Activated naive CD8-positive, alpha-beta T cell treated with anti-CD3 and anti-CD28 coated beads, Interleukin-2, amount 50 U/mL, for 24 hours (primary cell): Measurements from ENCODE around the gene PTGDR.

Source experiments
- ATAC-seq: fragments of 150-1000 bp; cut with Tn5 transposase; one replicate; pipeline ENCODE4 v1.10.0; 2021
- DNase-seq: peaks from one replicate; pipeline ENCODE4 v3.0.0; 2021
- H3K27ac Mint-ChIP-seq: one replicate; pipeline ENCODE4 v1.8.0; 2021; ENCODE audit warnings: mild to moderate bottlenecking, mixed read lengths
- H3K27me3 Mint-ChIP-seq: one replicate; pipeline ENCODE4 v1.8.0; 2021; ENCODE audit warnings: mixed read lengths
- H3K36me3 Mint-ChIP-seq: one replicate; pipeline ENCODE4 v1.8.0; 2021; ENCODE audit warnings: low read depth, mixed read lengths
- H3K4me1 Mint-ChIP-seq: one replicate; pipeline ENCODE4 v1.8.0; 2021; ENCODE audit warnings: mixed read lengths
- H3K4me3 Mint-ChIP-seq: one replicate; pipeline ENCODE4 v1.8.0; 2021; ENCODE audit warnings: mild to moderate bottlenecking, moderate library complexity, mixed read lengths
- H3K9me3 Mint-ChIP-seq: one replicate; pipeline ENCODE4 v1.8.0; 2021; ENCODE audit warnings: mixed read lengths

The PTGDR gene, protein sequence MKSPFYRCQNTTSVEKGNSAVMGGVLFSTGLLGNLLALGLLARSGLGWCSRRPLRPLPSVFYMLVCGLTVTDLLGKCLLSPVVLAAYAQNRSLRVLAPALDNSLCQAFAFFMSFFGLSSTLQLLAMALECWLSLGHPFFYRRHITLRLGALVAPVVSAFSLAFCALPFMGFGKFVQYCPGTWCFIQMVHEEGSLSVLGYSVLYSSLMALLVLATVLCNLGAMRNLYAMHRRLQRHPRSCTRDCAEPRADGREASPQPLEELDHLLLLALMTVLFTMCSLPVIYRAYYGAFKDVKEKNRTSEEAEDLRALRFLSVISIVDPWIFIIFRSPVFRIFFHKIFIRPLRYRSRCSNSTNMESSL

GRCh38 chr14:52267501-52268278, at the start of gene PTGDR:
Gene PTGDR, plus strand, starts transcription at chr14:52267698. Its CDS starts 117 bp downstream, at chr14:52267815.
- ATAC-seq (peak; percentile 69), DNase-seq (peak; percentile 40)
- Mint-ChIP-seq H3K4me3 (peak within 1 kb of the TSS; percentile 83), H3K9me3 (no peaks in the 10 kb centered on the region), H3K27me3 (peaks cover 35% of the 10 kb centered on the region), H3K4me1 (peaks cover 45% of the 10 kb centered on the region), H3K36me3 (no peaks in the 10 kb centered on the region), H3K27ac (no peak within 1 kb of the TSS)

- Mint-ChIP-seq H3K4me3 (no peak overlapping the region), H3K4me1 (peaks cover 16% of the 10 kb centered on the region), H3K27ac (no peak overlapping the region), H3K9me3 (no peaks in the 10 kb centered on the region), H3K27me3 (no peaks in the 10 kb centered on the region), H3K36me3 (no peaks in the 10 kb centered on the region)
- DNase-seq, result no peak
- ATAC-seq, result no peak
Measured at GRCh38 chr14:52219488-52220084, 47.9 kb upstream of the PTGDR start.

DNA sequence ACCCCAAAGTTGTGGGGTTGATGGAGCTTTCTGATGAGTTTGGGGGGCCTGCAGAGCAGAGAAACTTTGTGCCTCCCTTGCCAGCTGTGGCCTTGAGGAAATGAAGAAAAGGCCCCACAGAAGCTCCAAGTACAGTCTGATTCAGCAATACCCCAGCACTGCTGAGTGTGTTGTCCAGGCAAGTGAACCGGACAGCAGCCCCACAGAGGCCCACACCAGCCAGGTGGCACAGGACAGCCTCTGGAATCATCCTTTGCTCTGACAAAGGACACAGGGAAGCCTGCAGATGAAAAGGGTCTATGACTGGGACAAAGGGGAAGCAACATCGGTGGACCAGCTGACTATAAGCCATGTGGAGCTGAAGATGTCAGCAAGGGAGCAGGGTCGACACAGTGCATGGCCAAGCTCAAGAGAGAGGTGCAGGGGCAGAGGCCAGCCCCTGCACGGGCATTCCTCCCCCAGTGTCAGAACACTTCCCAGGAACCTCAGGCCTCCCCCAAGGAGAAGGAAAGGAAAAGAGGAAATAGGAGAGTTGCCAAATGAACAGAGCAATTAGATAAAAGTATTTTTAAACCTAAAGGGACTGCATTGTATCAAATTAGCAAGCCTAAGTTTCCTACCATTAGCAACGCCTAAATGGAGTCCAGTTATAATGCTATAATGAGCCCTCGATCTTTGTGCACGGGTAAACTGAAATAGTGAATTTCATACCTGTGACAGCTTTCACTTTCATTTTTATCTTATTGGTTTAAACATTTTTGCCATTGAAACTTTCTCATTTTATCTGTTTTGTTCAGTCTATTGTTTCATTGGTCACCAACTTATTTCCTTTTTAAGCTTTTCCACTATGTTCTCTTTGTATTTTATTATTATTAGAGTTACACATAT, 46.3 kb upstream of the PTGDR start:
- peaks cover 16% of the 10 kb centered on the region for H3K4me1 Mint-ChIP-seq
- ATAC-seq (no peak), DNase-seq (no peak)
- peak overlapping the region; percentile 62 for H3K27ac Mint-ChIP-seq
- no peaks in the 10 kb centered on the region for H3K9me3 Mint-ChIP-seq
- no peaks in the 10 kb centered on the region for H3K27me3 Mint-ChIP-seq
- H3K4me3 Mint-ChIP-seq, result peak overlapping the region; percentile 63
- H3K36me3 Mint-ChIP-seq, result no peaks in the 10 kb centered on the region

GRCh38 chr14:52222901-52223300, 44.6 kb upstream of the PTGDR start:
- Mint-ChIP-seq H3K4me3 (no peak overlapping the region), H3K27ac (no peak overlapping the region)
- ATAC-seq, result no peak

DNA sequence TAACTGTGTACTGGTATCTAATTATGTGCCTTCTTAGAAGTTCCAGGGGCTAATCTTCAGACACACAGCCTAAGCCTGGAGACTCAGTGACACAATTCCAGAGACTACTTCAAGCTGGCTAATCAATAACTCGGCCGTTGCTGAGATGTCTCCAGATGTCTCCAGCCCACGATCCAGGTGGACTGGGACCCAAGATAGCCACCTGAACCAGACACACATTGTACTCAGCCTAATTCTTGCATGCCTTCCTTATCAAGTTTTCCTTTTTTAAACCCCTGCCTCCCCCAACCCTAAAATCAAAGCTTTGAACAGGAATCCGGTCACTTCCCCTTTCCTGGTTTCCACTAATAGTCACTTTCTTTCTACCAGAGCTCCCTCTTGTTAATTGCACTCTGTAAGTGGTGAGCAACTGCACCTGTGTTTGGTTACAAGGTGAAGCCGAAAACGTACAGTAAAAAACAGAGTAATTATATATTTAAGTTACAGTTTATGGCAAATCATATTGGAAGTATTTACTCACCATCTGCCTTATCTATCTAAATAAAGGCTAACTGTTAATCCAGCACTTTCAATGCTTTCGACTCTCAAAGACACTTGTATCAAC, 39.8 kb upstream of the PTGDR start:
- H3K27me3 Mint-ChIP-seq, result no peaks in the 10 kb centered on the region
- DNase-seq, result no peak
- H3K4me3 Mint-ChIP-seq, result no peak overlapping the region
- H3K27ac Mint-ChIP-seq, result no peak overlapping the region
- H3K9me3 Mint-ChIP-seq, result no peaks in the 10 kb centered on the region
- no peaks in the 10 kb centered on the region for H3K4me1 Mint-ChIP-seq
- ATAC-seq, result no peak
- no peaks in the 10 kb centered on the region for H3K36me3 Mint-ChIP-seq

More at GRCh38 chr14:52222901-52223300, 44.6 kb upstream of the PTGDR start:
- Mint-ChIP-seq H3K4me1 (peaks cover 13% of the 10 kb centered on the region), H3K9me3 (no peaks in the 10 kb centered on the region), H3K36me3 (no peaks in the 10 kb centered on the region), H3K27me3 (no peaks in the 10 kb centered on the region)
- DNase-seq, result no peak

DNA sequence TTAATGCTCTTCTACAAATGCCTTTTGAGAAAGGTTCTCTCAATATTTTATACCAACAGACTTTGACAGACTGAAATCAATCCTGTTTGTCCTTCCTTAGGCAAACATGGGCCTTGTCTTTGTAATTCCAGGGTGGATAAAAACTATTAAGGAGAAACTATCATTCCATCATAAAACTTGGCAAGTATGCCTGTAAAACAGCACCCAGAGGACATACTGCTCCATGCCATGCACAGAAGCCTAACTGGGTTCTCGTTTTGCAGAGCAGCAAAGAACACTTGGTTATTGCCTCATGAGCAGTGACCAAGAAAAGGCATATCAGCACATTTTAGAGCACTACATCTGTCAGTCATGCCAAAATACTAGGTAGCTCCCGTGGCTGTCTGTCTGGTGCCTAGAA, 33.8 kb upstream of the PTGDR start:
- H3K4me1 Mint-ChIP-seq, result peaks cover 4% of the 10 kb centered on the region
- no peak overlapping the region for H3K27ac Mint-ChIP-seq
- ATAC-seq (no peak), DNase-seq (no peak)
- H3K4me3 Mint-ChIP-seq, result no peak overlapping the region
- no peaks in the 10 kb centered on the region for H3K27me3 Mint-ChIP-seq
- no peaks in the 10 kb centered on the region for H3K36me3 Mint-ChIP-seq
- H3K9me3 Mint-ChIP-seq, result no peaks in the 10 kb centered on the region

DNA sequence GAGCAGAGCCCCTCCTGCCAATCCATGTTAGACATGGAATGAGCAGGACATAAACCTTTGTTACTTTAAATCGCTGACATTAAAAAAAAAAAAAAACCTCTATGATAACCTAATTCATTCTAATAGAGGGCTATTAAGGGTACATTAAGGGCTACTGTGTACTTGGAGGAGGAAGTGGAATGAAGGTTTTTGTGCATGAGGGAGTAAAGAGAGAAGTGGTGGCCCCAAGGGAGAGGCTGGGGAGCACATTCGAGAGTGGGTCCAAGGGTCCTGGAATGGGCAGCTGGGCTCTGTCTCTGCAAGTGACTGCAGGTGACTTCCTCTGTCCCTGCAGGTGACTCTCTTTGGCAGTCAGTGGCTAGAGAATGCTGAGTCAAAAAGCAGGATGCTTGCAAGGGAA, 32.1 kb upstream of the PTGDR start:
- DNase-seq, result no peak
- H3K36me3 Mint-ChIP-seq, result no peaks in the 10 kb centered on the region
- no peak overlapping the region for H3K27ac Mint-ChIP-seq
- ATAC-seq, result no peak
- no peaks in the 10 kb centered on the region for H3K27me3 Mint-ChIP-seq
- no peak overlapping the region for H3K4me3 Mint-ChIP-seq
- H3K4me1 Mint-ChIP-seq, result peaks cover 7% of the 10 kb centered on the region
- H3K9me3 Mint-ChIP-seq, result no peaks in the 10 kb centered on the region

DNA sequence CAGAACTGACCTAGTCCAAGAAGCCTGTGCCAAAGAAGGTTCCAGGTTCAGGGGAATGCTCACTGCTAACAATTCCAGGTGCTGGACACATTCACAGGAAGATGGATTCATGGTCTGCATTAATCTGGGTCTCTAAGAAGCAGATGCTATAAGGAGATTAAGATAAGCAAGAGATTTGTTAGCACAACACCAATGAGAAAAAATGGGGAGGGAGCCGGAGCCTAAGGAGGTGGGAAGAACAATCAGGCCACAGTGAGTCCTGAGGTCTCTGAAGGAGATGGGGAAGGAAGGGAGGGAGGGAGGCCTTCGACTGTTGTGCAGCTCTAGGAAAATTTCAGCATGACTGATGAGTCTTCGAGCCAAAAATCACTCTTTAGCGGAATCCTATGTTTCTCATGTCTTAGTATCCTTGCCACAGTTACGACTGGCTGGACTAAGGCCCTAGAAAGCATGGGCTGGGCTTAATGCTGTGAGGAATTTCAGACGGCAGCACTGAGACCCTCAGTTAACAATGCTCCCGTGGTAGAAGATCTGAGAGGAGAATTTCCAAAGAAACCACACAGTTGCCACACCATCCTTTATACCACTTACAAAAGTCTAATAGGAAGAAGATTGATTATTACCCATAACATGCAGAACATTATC, 31.5 kb upstream of the PTGDR start:
- ATAC-seq, result no peak
- Mint-ChIP-seq H3K4me3 (no peak overlapping the region), H3K27ac (no peak overlapping the region), H3K27me3 (no peaks in the 10 kb centered on the region), H3K9me3 (no peaks in the 10 kb centered on the region), H3K4me1 (peaks cover 13% of the 10 kb centered on the region), H3K36me3 (no peaks in the 10 kb centered on the region)
- no peak for DNase-seq

DNA sequence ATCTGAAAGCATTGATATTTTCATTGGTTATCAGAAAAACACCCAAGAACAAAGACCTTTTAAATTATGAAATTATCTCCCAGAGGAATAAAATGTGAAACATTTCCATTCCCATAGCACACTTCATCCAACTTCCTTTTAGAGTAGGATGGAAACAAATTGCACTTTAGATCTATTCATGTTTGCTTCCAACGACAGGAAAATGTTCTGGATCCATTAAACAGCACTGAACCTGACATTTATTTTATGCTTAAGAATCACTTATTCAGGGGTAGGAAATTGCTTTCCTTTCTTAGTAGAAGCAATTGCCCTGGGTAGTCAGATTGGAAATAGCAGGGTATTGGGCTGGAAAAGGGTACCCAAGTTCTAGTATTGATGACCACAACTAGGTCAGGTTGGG, 28.8 kb upstream of the PTGDR start:
- ATAC-seq, result no peak
- Mint-ChIP-seq H3K27ac (no peak overlapping the region), H3K9me3 (no peaks in the 10 kb centered on the region), H3K36me3 (no peaks in the 10 kb centered on the region), H3K4me1 (peaks cover 19% of the 10 kb centered on the region), H3K4me3 (no peak overlapping the region), H3K27me3 (no peaks in the 10 kb centered on the region)
- DNase-seq, result no peak

- Mint-ChIP-seq H3K9me3 (peaks cover 4% of the 10 kb centered on the region), H3K27ac (no peak overlapping the region), H3K36me3 (no peaks in the 10 kb centered on the region), H3K27me3 (no peaks in the 10 kb centered on the region), H3K4me1 (peaks cover 14% of the 10 kb centered on the region), H3K4me3 (no peak overlapping the region)
- no peak for DNase-seq
- ATAC-seq, result no peak
Measured at GRCh38 chr14:52240623-52241022, 26.9 kb upstream of the PTGDR start.

GRCh38 chr14:52241087-52241793, 26.3 kb upstream of the PTGDR start:
- no peaks in the 10 kb centered on the region for H3K27me3 Mint-ChIP-seq
- H3K9me3 Mint-ChIP-seq, result peaks cover 4% of the 10 kb centered on the region
- DNase-seq, result no peak
- H3K4me3 Mint-ChIP-seq, result no peak overlapping the region
- H3K4me1 Mint-ChIP-seq, result peaks cover 14% of the 10 kb centered on the region
- H3K36me3 Mint-ChIP-seq, result no peaks in the 10 kb centered on the region
- ATAC-seq, result no peak
- H3K27ac Mint-ChIP-seq, result no peak overlapping the region

GRCh38 chr14:52244328-52244727, 23.2 kb upstream of the PTGDR start:
- Mint-ChIP-seq H3K9me3 (peaks cover 7% of the 10 kb centered on the region), H3K36me3 (peaks cover 1% of the 10 kb centered on the region), H3K27me3 (no peaks in the 10 kb centered on the region), H3K4me1 (peaks cover 29% of the 10 kb centered on the region), H3K4me3 (no peak overlapping the region), H3K27ac (no peak overlapping the region)
- ATAC-seq (no peak), DNase-seq (no peak)

- ATAC-seq, result no peak
- no peak for DNase-seq
- Mint-ChIP-seq H3K36me3 (peaks cover 1% of the 10 kb centered on the region), H3K4me1 (peaks cover 29% of the 10 kb centered on the region), H3K9me3 (peaks cover 7% of the 10 kb centered on the region), H3K27ac (no peak overlapping the region), H3K27me3 (no peaks in the 10 kb centered on the region), H3K4me3 (no peak overlapping the region)
Measured at GRCh38 chr14:52244997-52245396, 22.5 kb upstream of the PTGDR start.
